Testis (tissue), 5 donors: ENCODE measurements around the gene F2. TPM values are rescaled to one million over a fixed set of nuclear protein-coding genes. Genes with fewer than 3 reads are reported as not detected.
"Not testable (repeated sequence)": the region's sequence is repeated elsewhere in the genome, so short reads cannot be mapped to it uniquely, and the experiment has no call there.

Source experiments
- DNase-seq: peaks from one replicate; pipeline ENCODE4 v3.0.0-alpha.2; 2019
- H3K27ac ChIP-seq, 2 donors: fragments of 200-600 bp; sonication (generic); one replicate each; pipeline ENCODE4 v1.5.1; 2019
- H3K27me3 ChIP-seq: fragments of 200-600 bp; sonication (generic); one replicate; pipeline ENCODE4 v1.5.1; 2019
- H3K36me3 ChIP-seq: fragments of 200-600 bp; sonication (generic); one replicate; pipeline ENCODE4 v1.5.1; 2017; ENCODE audit warnings: low read depth; ENCODE audit errors: missing control alignments
- H3K4me1 ChIP-seq: fragments of 200-600 bp; sonication (generic); one replicate; pipeline ENCODE4 v1.5.1; 2019
- H3K4me3 ChIP-seq, 2 donors: fragments of 200-600 bp; sonication (generic); one replicate each; pipeline ENCODE4 v1.5.1; 2017 to 2019
- H3K9me3 ChIP-seq: fragments of 200-600 bp; sonication (generic); one replicate; pipeline ENCODE4 v1.5.1; 2017
- POLR2A ChIP-seq: fragments of 450-650 bp; IDR thresholded peaks from one replicate; pipeline ENCODE4 v1.6.1; 2017; ENCODE audit warnings: antibody characterized with exemption, mild to moderate bottlenecking, moderate library complexity
- WGBS, 2 donors: methylation state at CpG; one replicate each; pipeline ENCODE4 v1.1.5; 2018; 5-methylcytosine and 5-hydroxymethylcytosine counted together
- intact Hi-C: fragments of 100-400 bp; cut with DNase I; formaldehyde crosslinking; loops from one replicate; pipeline ENCODE4 v1.15.1; 2023; ENCODE audit warnings: low total_unique reads
- long read RNA-seq, 2 donors: transcript quantifications; one replicate each; lab custom pipeline, GENCODE V29; 2026
- polyA plus RNA-seq: library from polyadenylated mRNA; stranded (reverse); fragments of 350-450 nt; fragmentation: Illumina TruSeq; extraction: RNeasy Lipid Tissue Mini Kit (QIAGEN cat#74804); gene quantifications from one replicate; pipeline ENCODE4 v1.2.3, GENCODE V29; 2014; ENCODE audit warnings: low read depth, low replicate concordance; ENCODE audit not compliant: insufficient read depth
- total RNA-seq, 2 donors: library from RNA; depleted of rRNA; stranded (reverse); fragments of >200 nt; gene quantifications; one replicate each; pipeline ENCODE4 v1.2.3, GENCODE V29; 2016
- TF ChIP-seq, protein P1 (sequence below), 3 experiments: fragments of 450-650 bp in 2 of 3; fragments of 200-600 bp in 1 of 3; sonication (generic) in 1 of 3; IDR thresholded peaks; one replicate each; pipeline ENCODE4 v1.5.1; 2016 to 2019; ENCODE audit warnings: antibody characterized with exemption in 3 of 3, mild to moderate bottlenecking in 2 of 3, moderate library complexity in 1 of 3

Gene F2
- total RNA-seq (1 to 10 TPM; 2.4 to 3.6 TPM), polyA plus RNA-seq (0.47 TPM)
- long read RNA-seq, donor 1 = 0 reads
- long read RNA-seq, donor 2 = 0 reads

DNA sequence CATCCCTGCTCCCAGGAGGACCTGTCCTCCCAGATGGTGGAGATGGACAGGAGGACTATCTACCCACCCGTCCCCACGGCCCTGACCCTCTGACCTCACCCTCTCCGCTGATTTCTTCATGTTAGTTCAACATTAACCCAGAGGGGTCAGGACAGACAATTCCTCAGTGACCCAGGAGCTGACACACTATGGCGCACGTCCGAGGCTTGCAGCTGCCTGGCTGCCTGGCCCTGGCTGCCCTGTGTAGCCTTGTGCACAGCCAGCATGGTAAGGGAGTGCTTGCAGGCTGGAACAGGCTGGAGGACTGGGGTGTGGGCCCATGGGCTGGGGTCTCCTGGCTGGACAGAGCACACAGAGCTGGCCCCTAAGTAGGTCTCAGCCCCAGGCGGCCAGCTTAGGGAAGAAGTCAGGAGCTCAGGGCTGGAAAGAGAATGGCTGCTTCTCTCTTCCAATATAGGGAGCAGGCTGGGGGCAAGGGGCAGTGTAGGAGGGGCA, at the start of gene F2:
F2 (plus strand) TSS at position 166 of the 495 bp plus-strand sequence; CDS start at position 189, 23 bp downstream.
- no peak for DNase-seq
- intact Hi-C loops = no loop called here
- TF ChIP-seq POLR2A = no peak
- TF ChIP-seq, protein P1, sequence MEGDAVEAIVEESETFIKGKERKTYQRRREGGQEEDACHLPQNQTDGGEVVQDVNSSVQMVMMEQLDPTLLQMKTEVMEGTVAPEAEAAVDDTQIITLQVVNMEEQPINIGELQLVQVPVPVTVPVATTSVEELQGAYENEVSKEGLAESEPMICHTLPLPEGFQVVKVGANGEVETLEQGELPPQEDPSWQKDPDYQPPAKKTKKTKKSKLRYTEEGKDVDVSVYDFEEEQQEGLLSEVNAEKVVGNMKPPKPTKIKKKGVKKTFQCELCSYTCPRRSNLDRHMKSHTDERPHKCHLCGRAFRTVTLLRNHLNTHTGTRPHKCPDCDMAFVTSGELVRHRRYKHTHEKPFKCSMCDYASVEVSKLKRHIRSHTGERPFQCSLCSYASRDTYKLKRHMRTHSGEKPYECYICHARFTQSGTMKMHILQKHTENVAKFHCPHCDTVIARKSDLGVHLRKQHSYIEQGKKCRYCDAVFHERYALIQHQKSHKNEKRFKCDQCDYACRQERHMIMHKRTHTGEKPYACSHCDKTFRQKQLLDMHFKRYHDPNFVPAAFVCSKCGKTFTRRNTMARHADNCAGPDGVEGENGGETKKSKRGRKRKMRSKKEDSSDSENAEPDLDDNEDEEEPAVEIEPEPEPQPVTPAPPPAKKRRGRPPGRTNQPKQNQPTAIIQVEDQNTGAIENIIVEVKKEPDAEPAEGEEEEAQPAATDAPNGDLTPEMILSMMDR (IDR thresholded peaks at IDR 0.05) = no peak
- H3K27me3 ChIP-seq = no peaks in the 10 kb centered on the region
- H3K4me3 ChIP-seq = no peak within 1 kb of the TSS
- no peaks in the 10 kb centered on the region for H3K9me3 ChIP-seq
- 76 to 85% methylated on average over 7 of the region's 7 CpGs for WGBS, 2 donors
- no peak within 1 kb of the TSS for H3K27ac ChIP-seq
- no peaks in the 10 kb centered on the region for H3K36me3 ChIP-seq
- no peaks in the 10 kb centered on the region for H3K4me1 ChIP-seq

DNA sequence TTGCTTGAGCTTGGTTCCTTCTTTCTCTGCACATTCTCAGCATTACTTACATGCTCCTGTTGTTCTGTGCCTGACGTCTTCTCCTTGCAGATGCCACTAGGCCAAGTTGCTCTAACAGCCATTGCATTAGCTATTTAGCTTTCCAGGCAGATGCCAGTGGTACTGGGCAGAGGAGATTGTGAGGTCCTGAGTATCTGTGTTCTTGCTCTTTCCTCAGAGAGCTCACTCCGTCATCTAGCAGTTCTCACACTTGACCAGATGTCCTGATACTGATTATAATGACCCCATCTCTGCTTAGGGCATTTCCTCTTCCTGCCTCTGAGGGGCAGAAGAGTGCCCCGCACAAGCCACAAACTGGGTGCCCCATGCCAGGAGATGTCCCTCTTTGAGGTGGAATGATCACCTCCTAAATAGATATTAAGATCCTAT, 49.3 kb upstream of the F2 start:
- Histone ChIP-seq H3K27me3 (no peaks in the 10 kb centered on the region), H3K9me3 (no peaks in the 10 kb centered on the region), H3K4me1 (peaks cover 44% of the 10 kb centered on the region), H3K27ac (peak overlapping the region; percentile 66 to 68), H3K4me3 (no peak overlapping the region), H3K36me3 (no peaks in the 10 kb centered on the region)
- TF ChIP-seq, protein P1 (IDR thresholded peaks at IDR 0.05) = no peak
- TF ChIP-seq POLR2A = no peak
- intact Hi-C loops = no loop called here
- DNase-seq = no peak
- WGBS, 2 donors = 67 to 76% methylated on average over 3 of the region's 3 CpGs

DNA sequence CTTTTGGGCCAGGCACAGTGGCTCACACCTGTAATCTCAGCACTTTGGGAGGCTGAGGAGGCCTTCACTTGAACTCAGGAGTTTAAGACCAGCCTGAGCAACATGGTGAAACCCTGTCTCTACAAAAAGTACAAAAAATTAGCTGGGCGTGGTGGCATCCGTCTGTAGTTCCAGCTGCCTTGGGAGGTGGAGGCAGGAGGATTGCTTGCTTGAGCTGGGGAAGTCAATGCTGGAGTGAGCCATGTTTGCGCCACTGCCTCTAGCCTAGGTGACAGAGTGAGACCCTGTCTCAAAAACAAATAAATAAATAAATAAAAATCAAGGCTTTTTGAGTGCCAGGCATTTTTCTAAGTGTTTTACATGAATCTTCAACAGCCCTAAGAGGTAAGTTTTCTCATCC, 48.5 kb upstream of the F2 start:
- DNase-seq, H3K9me3 ChIP-seq, intact Hi-C loops, H3K36me3 ChIP-seq, H3K4me3 ChIP-seq, H3K27me3 ChIP-seq: not testable (repeated sequence)
- peak overlapping the region; percentile 66 to 68 for H3K27ac ChIP-seq
- H3K4me1 ChIP-seq = peaks cover 44% of the 10 kb centered on the region
- WGBS, 2 donors = 84 to 87% methylated on average over 3 of the region's 3 CpGs

DNA sequence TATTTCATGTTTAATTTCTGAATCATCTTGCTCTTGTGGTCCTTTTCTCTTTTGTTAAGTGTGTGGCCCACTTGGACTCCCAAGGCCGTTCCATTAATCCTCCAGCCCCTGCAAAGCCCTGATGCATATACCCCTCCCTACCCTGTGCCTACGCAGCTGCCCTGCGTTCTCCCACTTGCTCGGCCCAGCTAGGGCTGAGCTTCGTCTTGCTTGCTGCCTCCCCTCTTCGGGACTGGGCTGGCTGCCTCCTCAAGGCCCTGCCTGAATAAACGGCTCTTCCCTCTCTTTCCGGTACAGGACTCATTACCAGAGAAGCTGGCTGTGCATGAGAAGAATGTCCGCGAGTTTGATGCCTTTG, 47.1 kb upstream of the F2 start:
- no peaks in the 10 kb centered on the region for H3K27me3 ChIP-seq
- 92 to 93% methylated on average over 10 of the region's 10 CpGs for WGBS, 2 donors
- no peaks in the 10 kb centered on the region for H3K36me3 ChIP-seq
- peaks cover 37% of the 10 kb centered on the region for H3K4me1 ChIP-seq
- no peak overlapping the region for H3K27ac ChIP-seq
- intact Hi-C loops = no loop called here
- H3K9me3 ChIP-seq = no peaks in the 10 kb centered on the region
- H3K4me3 ChIP-seq = no peak overlapping the region
- DNase-seq = no peak
- TF ChIP-seq POLR2A = no peak
- TF ChIP-seq, protein P1 (IDR thresholded peaks at IDR 0.05) = no peak

DNA sequence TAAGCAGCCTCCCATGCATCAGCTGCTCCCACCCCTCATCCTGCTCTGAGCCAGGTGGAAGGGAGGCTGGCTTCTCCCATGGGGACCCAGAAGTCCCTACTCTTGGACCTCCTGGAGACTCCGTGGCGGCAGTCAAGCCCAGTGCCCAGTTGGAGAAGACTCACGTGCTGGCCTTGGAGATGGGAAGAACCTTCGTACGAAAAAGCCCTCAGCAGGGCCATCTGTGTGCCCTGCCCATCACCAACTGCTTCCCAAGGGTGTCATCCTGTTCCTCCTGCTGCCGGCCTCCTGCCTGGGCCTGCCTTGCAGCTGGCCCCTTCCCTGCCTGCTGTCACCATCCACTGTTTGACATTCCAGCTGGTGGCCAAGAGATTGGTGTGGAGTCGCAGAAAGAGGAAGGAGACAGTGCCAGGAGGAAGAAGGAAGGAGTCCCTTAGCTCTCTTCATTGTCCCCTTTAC, 46.6 kb upstream of the F2 start:
- H3K27ac ChIP-seq = no peak overlapping the region
- TF ChIP-seq, protein P1 (IDR thresholded peaks at IDR 0.05) = no peak
- no peak for TF ChIP-seq POLR2A
- intact Hi-C loops = no loop called here
- WGBS, 2 donors = 33 to 76% methylated on average over 2 to 7 of the region's 7 CpGs
- peaks cover 32% of the 10 kb centered on the region for H3K4me1 ChIP-seq
- H3K27me3 ChIP-seq = no peaks in the 10 kb centered on the region
- no peaks in the 10 kb centered on the region for H3K36me3 ChIP-seq
- DNase-seq = no peak
- H3K9me3 ChIP-seq = no peaks in the 10 kb centered on the region
- no peak overlapping the region for H3K4me3 ChIP-seq
